GM20431 (cell line): ENCODE results near the gene RABEPK.
"Not testable (repeated sequence)": the region's sequence is repeated elsewhere in the genome, so short reads cannot be mapped to it uniquely, and the experiment has no call there.

Source experiments
- in situ Hi-C: fragments of 300-500 bp; cut with MseI, MboI; formaldehyde crosslinking; loops from one replicate; pipeline ENCODE4 v1.15.0; 2020; ENCODE audit warnings: low sequenced_read_pairs; ENCODE audit not compliant: unreplicated experiment

Gene RABEPK

GRCh38 chr9:125241863-125242739 lies 41.8 kb downstream of the RABEPK start:
- in situ Hi-C loops = no loop called here

GRCh38 chr9:125243792-125244260 lies 43.5 kb downstream of the RABEPK start:
- in situ Hi-C loops = no loop called here

- in situ Hi-C loops = no loop called here
Measured at GRCh38 chr9:125246261-125246667, 45.9 kb downstream of the RABEPK start.

GRCh38 chr9:125254231-125254630 lies 53.9 kb downstream of the RABEPK start:
- in situ Hi-C loops = no loop called here

- in situ Hi-C loops = no loop called here
Measured at GRCh38 chr9:125255781-125256391, 55.5 kb downstream of the RABEPK start.

GRCh38 chr9:125258160-125258785 lies 57.9 kb downstream of the RABEPK start:
- in situ Hi-C loops = no loop called here

GRCh38 chr9:125258832-125259534 lies 58.6 kb downstream of the RABEPK start:
- in situ Hi-C loops = no loop called here

- in situ Hi-C loops = no loop called here
Measured at GRCh38 chr9:125260561-125260960, 60.2 kb downstream of the RABEPK start.

- in situ Hi-C loops = no loop called here
Measured at GRCh38 chr9:125261501-125262293, 61.4 kb downstream of the RABEPK start, which contains the start of gene GAPVD1. Gene GAPVD1 (plus strand): TSS chr9:125261826. CDS start chr9:125298922, 37,096 bp downstream.

GRCh38 chr9:125262294-125262991 lies 62.1 kb downstream of the RABEPK start:
- in situ Hi-C loops = no loop called here

GRCh38 chr9:125264068-125264467 lies 63.7 kb downstream of the RABEPK start:
- in situ Hi-C loops = not testable (repeated sequence)

GRCh38 chr9:125268394-125269013 lies 68.2 kb downstream of the RABEPK start:
- in situ Hi-C loops = no loop called here

GRCh38 chr9:125269014-125269397 lies 68.7 kb downstream of the RABEPK start:
- in situ Hi-C loops = no loop called here

GRCh38 chr9:125271081-125271480 lies 70.7 kb downstream of the RABEPK start:
- in situ Hi-C loops = no loop called here

- in situ Hi-C loops = no loop called here
Measured at GRCh38 chr9:125272697-125273096, 72.4 kb downstream of the RABEPK start.

GRCh38 chr9:125276771-125277170 lies 76.4 kb downstream of the RABEPK start:
- in situ Hi-C loops = no loop called here

- in situ Hi-C loops = no loop called here
Measured at GRCh38 chr9:125277411-125277810, 77.1 kb downstream of the RABEPK start.

GRCh38 chr9:125280945-125281344 lies 80.6 kb downstream of the RABEPK start:
- in situ Hi-C loops = no loop called here
